CD4-positive, alpha-beta T cell treated with Interleukin-21 for 1 hour (primary cell): ENCODE measurements around the gene BMI1.

Source experiments
- DNase-seq: peaks from one replicate; pipeline ENCODE4 v3.0.0-alpha.2; 2020

Gene BMI1

GRCh38 chr10:22319980-22320558 is 830 bp upstream of the BMI1 start:
- no peak for DNase-seq

DNA sequence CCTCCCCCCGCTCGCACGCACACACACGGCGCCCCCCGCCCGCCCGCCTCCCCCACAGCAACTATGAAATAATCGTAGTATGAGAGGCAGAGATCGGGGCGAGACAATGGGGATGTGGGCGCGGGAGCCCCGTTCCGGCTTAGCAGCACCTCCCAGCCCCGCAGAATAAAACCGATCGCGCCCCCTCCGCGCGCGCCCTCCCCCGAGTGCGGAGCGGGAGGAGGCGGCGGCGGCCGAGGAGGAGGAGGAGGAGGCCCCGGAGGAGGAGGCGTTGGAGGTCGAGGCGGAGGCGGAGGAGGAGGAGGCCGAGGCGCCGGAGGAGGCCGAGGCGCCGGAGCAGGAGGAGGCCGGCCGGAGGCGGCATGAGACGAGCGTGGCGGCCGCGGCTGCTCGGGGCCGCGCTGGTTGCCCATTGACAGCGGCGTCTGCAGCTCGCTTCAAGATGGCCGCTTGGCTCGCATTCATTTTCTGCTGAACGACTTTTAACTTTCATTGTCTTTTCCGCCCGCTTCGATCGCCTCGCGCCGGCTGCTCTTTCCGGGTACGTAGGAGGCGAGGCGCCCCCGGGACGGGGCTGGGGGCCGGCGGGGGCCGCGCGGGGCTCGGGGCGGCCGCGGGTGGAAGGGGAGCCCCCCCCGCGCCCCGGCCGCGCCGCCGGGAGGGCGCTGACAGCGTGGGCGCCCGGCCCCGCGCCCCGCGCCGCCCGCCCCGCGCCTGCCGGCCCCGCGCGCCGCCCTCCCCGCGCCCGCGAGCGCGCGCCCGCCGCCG is 441 bp downstream of the BMI1 start:
- DNase-seq, result peak; percentile 70

DNA sequence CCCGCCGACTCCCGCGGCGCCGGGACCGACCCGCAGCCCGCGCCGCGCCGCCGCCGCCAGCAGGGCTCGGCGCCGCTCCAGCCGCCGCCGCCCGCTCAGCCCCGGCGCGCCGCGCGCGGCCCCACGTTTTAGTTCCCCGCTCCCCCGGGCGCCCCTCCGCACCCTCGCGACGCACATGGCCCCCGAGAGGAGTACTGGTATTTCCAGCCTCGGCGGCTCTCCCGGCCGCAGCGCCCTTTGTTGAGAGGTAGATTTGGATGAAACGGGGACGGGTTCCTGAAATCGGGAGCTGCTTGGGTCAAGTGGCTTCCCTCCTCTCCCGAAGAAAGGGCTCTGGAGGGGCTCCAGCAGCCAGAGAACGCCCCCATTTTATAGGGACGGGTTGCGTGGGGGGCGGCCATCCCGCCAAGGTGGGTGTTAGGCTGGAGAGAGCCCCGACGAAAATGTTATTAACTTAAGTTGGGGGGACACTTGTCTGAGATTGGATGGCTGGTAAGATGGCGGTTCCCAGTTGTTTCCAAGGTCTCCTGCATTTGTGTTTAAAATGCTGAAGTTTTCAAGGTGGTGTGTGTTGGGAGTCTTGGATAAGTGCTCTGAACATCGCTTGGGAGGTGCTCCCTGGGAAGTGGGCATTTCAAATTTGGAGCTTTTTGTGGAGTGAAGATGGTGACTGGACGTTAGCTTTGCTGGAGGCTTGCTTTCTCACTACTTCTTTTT is 1.2 kb downstream of the BMI1 start:
- DNase-seq, result peak; percentile 32

DNA sequence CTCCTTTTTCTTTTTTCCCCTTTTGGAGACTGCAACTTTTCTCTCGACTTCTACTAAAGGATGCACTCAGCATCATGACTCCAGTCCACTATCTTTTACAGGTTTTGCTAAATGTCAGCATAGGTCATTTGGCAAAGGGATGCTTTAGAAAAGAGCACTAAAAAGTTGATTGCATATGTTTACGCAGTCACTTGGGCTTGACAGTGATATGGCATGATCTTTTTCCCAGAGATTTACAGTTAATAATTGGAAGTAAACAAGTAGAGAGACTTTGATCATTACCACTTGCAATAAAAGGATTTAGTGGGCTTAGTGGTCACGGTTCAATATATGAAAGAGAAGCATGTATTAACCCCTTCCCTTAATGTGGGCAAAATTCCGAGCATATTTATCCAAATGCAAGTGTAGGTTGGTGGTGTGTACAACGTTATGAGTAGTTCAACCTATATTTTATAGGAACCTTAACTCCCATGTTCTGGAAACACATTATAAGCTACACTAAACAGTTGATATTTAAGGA is 1.8 kb downstream of the BMI1 start:
- no peak for DNase-seq

DNA sequence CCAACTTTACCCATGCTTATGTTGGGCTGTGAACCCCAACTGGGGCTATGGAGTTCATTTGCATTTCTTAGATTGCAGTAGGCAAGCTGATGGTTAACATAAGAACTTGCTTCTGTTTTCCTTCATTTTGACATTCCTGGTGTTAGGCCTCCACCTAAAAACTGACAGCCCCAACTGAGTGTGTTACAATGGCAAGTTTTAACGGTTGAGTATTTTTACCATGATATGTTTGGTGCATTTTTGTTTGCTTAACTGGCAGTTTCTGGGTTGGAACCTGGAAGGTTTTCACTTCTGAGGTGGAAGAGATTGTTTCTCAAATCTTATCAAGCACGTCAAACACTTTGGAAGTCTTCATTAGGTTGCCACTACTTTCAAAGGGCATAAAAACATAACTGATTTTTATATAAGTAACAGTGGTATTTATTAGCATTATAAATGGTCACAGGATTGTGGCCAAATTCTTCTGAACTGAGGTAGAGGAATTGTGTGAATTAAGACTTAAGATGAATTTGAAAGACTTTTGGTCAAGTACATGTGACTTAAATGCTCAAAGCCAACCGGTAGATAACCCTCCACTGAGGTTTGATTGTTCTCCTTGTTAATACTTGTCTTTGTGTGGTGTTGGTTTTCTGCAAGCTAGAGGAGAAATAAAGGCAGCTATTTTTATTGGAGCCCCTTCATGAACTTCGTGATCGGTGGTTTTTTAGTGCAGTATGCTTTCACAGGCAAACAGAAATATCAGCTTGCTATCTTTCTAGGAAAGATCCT is 2.8 kb downstream of the BMI1 start:
- DNase-seq, result no peak

DNA sequence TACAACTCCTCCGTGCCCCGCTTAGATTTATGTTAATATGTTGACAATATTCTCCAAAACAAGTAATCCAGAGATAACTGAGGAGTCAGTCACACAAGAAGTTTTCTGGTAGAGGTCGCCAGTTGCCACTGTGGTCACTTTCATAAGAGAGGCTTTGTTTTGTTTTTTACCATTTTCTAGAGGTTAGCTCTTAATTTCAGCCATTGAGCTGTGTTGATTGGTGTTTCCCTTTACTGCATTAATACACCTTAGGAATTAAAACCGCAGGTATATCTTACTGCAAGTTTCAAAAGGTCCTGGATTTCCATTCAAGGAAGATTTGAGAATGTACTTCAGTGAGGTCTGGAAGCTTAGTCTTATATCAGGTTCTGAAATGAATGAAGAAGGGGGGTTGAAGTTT is 3.5 kb downstream of the BMI1 start:
- no peak for DNase-seq

- no peak for DNase-seq
Observed at GRCh38 chr10:22324893-22325271, 4.0 kb downstream of the BMI1 start.

DNA sequence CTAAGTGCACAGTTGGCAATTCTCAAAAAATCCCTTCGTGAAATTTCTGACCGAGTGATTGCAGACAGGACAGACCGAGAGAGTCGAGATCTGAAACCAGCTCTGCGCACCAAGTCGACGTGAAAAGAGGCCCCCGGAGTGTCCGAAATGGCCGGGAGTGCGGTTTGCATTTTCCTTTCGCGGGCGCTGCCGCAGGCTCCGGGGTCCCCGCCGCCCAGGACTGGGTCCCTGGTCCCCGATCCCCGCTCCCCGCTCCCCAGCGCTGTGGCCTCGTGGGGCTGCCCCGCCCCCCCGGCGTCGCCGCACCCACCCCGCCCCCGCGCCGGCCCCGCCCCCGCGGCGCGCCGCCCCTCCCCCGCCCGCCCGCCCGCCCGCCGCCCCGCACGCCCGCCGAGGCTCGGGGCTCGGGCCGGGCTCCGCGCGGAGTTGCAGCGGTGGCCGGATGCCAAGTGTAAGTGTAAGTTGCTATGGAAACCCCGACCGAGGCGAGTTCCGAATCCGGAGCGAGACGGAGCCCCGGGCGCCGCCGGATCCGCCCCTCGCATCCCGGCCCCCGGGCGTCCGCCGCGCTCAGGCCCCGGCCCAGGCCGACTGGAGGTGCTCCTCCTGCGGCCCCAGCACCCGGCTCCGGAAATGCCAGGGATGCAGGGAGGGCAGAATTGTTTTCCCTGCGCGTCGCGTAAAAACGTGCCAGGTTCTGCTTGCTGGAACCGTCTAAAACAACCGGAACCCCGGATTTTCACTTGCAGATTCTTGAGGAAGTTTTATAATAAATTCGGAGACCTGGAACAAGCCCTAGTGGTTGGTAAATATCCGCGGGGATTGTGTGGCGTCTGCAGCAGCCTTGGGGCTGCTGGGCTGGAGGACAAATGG is 4.6 kb downstream of the BMI1 start:
- peak; percentile 87 for DNase-seq

DNA sequence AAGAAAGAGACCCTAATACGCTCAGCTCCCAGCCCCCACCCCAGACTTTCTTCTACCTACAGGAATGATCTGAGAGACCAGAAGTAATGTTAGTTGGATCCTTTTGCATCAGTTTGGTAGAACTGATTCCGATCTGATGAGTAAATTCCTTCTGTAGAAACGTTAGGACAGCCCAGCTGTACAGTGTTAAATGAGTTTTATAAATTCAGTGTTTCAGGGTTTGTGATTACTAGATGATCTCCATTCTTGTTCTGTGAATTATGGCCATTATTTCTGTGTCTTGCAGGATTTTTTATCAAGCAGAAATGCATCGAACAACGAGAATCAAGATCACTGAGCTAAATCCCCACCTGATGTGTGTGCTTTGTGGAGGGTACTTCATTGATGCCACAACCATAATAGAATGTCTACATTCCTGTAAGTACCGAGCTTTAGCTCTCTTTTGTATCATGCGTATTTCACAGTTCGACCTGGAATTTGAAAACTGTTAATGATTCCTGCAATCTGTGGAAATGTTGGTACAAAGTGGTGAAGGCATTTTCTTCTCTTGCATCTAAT is 5.3 kb downstream of the BMI1 start:
- DNase-seq, result no peak

- DNase-seq, result no peak
Observed at GRCh38 chr10:22329150-22329549, 8.3 kb downstream of the BMI1 start.

- DNase-seq, result no peak
Observed at GRCh38 chr10:22332116-22332692, 11.3 kb downstream of the BMI1 start.

GRCh38 chr10:22333167-22333974 is 12.5 kb downstream of the BMI1 start:
- DNase-seq, result peak; percentile 62

- no peak for DNase-seq
Observed at GRCh38 chr10:22333975-22334282, 13.0 kb downstream of the BMI1 start.

GRCh38 chr10:22334414-22335172 is 13.7 kb downstream of the BMI1 start:
- no peak for DNase-seq

- DNase-seq, result peak; percentile 85
Observed at GRCh38 chr10:22335173-22335933, 14.5 kb downstream of the BMI1 start.

GRCh38 chr10:22338185-22338900 is 17.4 kb downstream of the BMI1 start:
- DNase-seq, result no peak

DNA sequence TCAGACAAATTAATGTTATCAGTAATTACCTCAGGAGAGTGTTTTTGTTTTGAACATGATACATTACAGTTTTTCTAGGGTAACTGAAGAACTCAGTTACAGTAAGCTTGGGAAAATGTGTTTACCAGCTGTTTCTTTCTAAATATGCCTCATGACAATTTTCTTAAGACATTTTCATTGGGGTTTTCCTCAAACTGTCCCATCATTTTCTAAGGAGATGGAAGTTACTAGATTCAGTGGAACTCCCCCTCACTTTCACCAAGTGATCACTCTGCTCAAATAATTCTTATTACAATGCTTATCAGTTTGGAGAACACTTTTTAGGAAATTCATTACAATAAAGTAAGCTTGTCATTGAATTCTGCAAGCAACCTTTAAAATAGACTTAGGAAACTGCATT is 18.0 kb downstream of the BMI1 start:
- no peak for DNase-seq

DNA sequence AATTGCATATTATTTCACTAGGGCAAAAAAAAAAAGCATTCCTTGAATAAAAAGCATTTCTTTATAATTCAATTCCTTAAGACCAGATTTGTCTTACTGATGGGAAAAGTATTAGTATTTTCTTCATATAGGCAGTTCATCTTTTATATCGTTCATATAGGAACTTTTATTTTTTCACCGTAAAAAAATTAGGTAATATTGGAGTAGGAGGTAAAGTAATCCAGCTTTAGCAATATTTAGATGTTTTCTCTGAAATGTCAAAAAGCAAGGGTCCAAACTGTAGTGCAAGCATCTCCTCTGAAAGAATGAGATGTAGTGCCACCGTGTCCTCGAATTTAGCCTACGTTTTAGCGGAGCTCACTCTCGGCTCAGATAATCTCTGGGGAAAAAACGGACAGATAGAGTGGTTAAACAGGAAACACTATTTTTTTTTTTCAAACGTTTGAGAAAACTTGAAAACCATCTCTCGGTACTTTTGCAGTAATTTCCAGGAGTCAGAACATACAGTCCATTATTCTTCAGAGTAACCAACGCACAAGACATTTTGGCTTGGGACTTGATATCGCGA is 18.9 kb downstream of the BMI1 start:
- no peak for DNase-seq
